Frontal cortex (tissue), 1 donor: ENCODE measurements around the gene GJB6. TPM values are rescaled to one million over a fixed set of nuclear protein-coding genes. Genes with fewer than 3 reads are reported as not detected.

Experiments used
- total RNA-seq: library from RNA; depleted of rRNA; stranded (reverse); fragments of >200 nt; gene quantifications from one replicate; pipeline ENCODE4 v1.2.3, GENCODE V29; 2014

The GJB6 gene
- total RNA-seq, 1 donor from 2014 or later: 12.6 TPM

Other genes with a start within 250 kb of the GJB6 start
- gene GJA3, start 71.3 kb downstream of the GJB6 start, total RNA-seq: not detected
- 5.3 TPM for gene GJB2, start 39.4 kb downstream of the GJB6 start, total RNA-seq